Superior temporal gyrus (tissue), 1 donor: ENCODE results near the gene SIRT5.

Experiments used
- DNase-seq: peaks from one replicate; pipeline ENCODE4 v3.0.0-alpha.2; 2016; ENCODE audit errors: extremely low spot score

Gene SIRT5

GRCh38 chr6:13553646-13554045 is 20.8 kb upstream of the SIRT5 start:
- DNase-seq = no peak

GRCh38 chr6:13554929-13555333 is 19.5 kb upstream of the SIRT5 start:
- peak; percentile 64 for DNase-seq

- DNase-seq = peak; percentile 17
Observed at GRCh38 chr6:13557841-13558240, 16.6 kb upstream of the SIRT5 start.

GRCh38 chr6:13558718-13559117 is 15.7 kb upstream of the SIRT5 start:
- DNase-seq = peak; percentile 42

- no peak for DNase-seq
Observed at GRCh38 chr6:13559251-13559650, 15.2 kb upstream of the SIRT5 start.

GRCh38 chr6:13559968-13560650 is 14.3 kb upstream of the SIRT5 start:
- no peak for DNase-seq

GRCh38 chr6:13560651-13561044 is 13.8 kb upstream of the SIRT5 start:
- DNase-seq = no peak

GRCh38 chr6:13561624-13562267 is 12.7 kb upstream of the SIRT5 start:
- DNase-seq = no peak

GRCh38 chr6:13563009-13563408 is 11.4 kb upstream of the SIRT5 start:
- no peak for DNase-seq

GRCh38 chr6:13565921-13566320 is 8.5 kb upstream of the SIRT5 start:
- DNase-seq = no peak

GRCh38 chr6:13566500-13566899 is 7.9 kb upstream of the SIRT5 start:
- no peak for DNase-seq

GRCh38 chr6:13568970-13569369 is 5.4 kb upstream of the SIRT5 start:
- DNase-seq = no peak

GRCh38 chr6:13572240-13572639 is 2.2 kb upstream of the SIRT5 start:
- no peak for DNase-seq

GRCh38 chr6:13572951-13573654 is 1.3 kb upstream of the SIRT5 start:
- no peak for DNase-seq

GRCh38 chr6:13573669-13574110 is 711 bp upstream of the SIRT5 start:
- peak; percentile 58 for DNase-seq

GRCh38 chr6:13574149-13574570 is 241 bp upstream of the SIRT5 start:
- peak; percentile 80 for DNase-seq

- peak; percentile 83 for DNase-seq
Observed at GRCh38 chr6:13575377-13575775, 975 bp downstream of the SIRT5 start.

- DNase-seq = no peak
Observed at GRCh38 chr6:13576017-13576416, 1.6 kb downstream of the SIRT5 start.

GRCh38 chr6:13577926-13578325 is 3.5 kb downstream of the SIRT5 start:
- no peak for DNase-seq

- no peak for DNase-seq
Observed at GRCh38 chr6:13579911-13580310, 5.5 kb downstream of the SIRT5 start.

GRCh38 chr6:13581700-13582229 is 7.4 kb downstream of the SIRT5 start:
- no peak for DNase-seq
